Testis (tissue), 3 donors: ENCODE data around the gene HSPB2. TPM values are rescaled to one million over a fixed set of nuclear protein-coding genes. Genes with fewer than 3 reads are reported as not detected.
"Not testable (repeated sequence)": the region's sequence is repeated elsewhere in the genome, so short reads cannot be mapped to it uniquely, and the experiment has no call there.

Experiments
- DNase-seq: peaks from one replicate; pipeline ENCODE4 v3.0.0-alpha.2; 2019
- H3K27ac ChIP-seq, 2 donors: fragments of 200-600 bp; sonication (generic); one replicate each; pipeline ENCODE4 v1.5.1; 2019
- H3K27me3 ChIP-seq: fragments of 200-600 bp; sonication (generic); one replicate; pipeline ENCODE4 v1.5.1; 2019
- H3K36me3 ChIP-seq: fragments of 200-600 bp; sonication (generic); one replicate; pipeline ENCODE4 v1.5.1; 2017; ENCODE audit warnings: low read depth; ENCODE audit errors: missing control alignments
- H3K4me1 ChIP-seq: fragments of 200-600 bp; sonication (generic); one replicate; pipeline ENCODE4 v1.5.1; 2019
- H3K4me3 ChIP-seq, 2 donors: fragments of 200-600 bp; sonication (generic); one replicate each; pipeline ENCODE4 v1.5.1; 2017 to 2019
- H3K9me3 ChIP-seq: fragments of 200-600 bp; sonication (generic); one replicate; pipeline ENCODE4 v1.5.1; 2017
- POLR2A ChIP-seq: fragments of 450-650 bp; IDR thresholded peaks from one replicate; pipeline ENCODE4 v1.6.1; 2017; ENCODE audit warnings: antibody characterized with exemption, mild to moderate bottlenecking, moderate library complexity
- WGBS, 2 donors: methylation state at CpG; one replicate each; pipeline ENCODE4 v1.1.5; 2018; 5-methylcytosine and 5-hydroxymethylcytosine counted together
- intact Hi-C: fragments of 100-400 bp; cut with DNase I; formaldehyde crosslinking; loops from one replicate; pipeline ENCODE4 v1.15.1; 2023; ENCODE audit warnings: low total_unique reads
- polyA plus RNA-seq: library from polyadenylated mRNA; stranded (reverse); fragments of 350-450 nt; fragmentation: Illumina TruSeq; extraction: RNeasy Lipid Tissue Mini Kit (QIAGEN cat#74804); gene quantifications from one replicate; pipeline ENCODE4 v1.2.3, GENCODE V29; 2014; ENCODE audit warnings: low read depth, low replicate concordance; ENCODE audit not compliant: insufficient read depth
- total RNA-seq, 2 donors: library from RNA; depleted of rRNA; stranded (reverse); fragments of >200 nt; gene quantifications; one replicate each; pipeline ENCODE4 v1.2.3, GENCODE V29; 2016
- TF ChIP-seq, protein P1 (sequence below), 3 experiments: fragments of 450-650 bp in 2 of 3; fragments of 200-600 bp in 1 of 3; sonication (generic) in 1 of 3; IDR thresholded peaks; one replicate each; pipeline ENCODE4 v1.5.1; 2016 to 2019; ENCODE audit warnings: antibody characterized with exemption in 3 of 3, mild to moderate bottlenecking in 2 of 3, moderate library complexity in 1 of 3

HSPB2 gene
- total and polyA plus RNA-seq, 3 donors from 2014 or later: 6.0 TPM; not detected in 2

DNA sequence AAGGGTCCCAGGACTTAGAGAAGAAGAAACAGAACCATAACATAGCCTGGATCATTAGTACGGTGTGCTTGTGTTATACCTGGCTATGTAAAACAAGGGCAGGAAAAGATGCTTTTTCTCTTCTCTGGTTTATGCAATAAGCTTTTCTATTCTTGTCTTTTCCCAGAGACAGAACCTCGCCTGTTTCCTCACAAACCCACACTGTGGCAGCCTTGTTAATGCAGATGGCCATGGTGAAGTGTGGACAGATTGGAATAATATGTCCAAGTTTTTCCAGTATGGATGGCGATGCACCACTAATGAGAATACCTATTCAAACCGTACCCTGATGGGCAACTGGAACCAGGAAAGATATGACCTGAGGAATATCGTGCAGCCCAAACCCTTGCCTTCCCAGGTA is 30.3 kb upstream of the HSPB2 start:
- no peak overlapping the region for H3K27ac ChIP-seq
- intact Hi-C loops: no loop called here
- 86 to 94% methylated on average over 5 of the region's 5 CpGs for WGBS, 2 donors

DNA sequence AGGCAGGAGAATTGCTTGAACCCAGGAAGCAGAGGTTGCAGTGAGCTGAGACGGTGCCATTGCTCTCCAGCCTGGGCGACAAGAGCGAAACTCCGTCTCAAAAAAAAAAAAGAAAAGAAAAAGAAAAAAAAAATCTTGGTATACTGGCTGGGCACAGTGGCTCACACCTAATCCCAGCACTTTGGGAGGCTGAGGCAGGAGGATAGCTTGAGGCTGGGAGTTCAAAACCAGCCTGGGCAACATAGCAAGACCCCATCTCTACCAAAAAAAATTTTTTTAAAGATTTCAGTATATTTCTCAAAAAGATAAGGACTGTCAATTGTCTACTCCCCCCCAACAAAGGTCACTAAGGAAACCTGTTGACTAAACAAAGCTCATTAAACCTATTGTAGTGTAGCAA is 27.5 kb upstream of the HSPB2 start:
- H3K4me3 ChIP-seq, H3K36me3 ChIP-seq, H3K27me3 ChIP-seq, DNase-seq, H3K4me1 ChIP-seq, intact Hi-C loops, H3K27ac ChIP-seq, H3K9me3 ChIP-seq: not testable (repeated sequence)
- 78 to 97% methylated on average over 4 of the region's 4 CpGs for WGBS, 2 donors

More for the DNA sequence above, 30.3 kb upstream of the HSPB2 start:
- Histone ChIP-seq H3K27me3 (no peaks in the 10 kb centered on the region), H3K36me3 (no peaks in the 10 kb centered on the region), H3K4me1 (peaks cover 4% of the 10 kb centered on the region), H3K9me3 (no peaks in the 10 kb centered on the region), H3K4me3 (no peak overlapping the region)
- TF ChIP-seq, protein P1, sequence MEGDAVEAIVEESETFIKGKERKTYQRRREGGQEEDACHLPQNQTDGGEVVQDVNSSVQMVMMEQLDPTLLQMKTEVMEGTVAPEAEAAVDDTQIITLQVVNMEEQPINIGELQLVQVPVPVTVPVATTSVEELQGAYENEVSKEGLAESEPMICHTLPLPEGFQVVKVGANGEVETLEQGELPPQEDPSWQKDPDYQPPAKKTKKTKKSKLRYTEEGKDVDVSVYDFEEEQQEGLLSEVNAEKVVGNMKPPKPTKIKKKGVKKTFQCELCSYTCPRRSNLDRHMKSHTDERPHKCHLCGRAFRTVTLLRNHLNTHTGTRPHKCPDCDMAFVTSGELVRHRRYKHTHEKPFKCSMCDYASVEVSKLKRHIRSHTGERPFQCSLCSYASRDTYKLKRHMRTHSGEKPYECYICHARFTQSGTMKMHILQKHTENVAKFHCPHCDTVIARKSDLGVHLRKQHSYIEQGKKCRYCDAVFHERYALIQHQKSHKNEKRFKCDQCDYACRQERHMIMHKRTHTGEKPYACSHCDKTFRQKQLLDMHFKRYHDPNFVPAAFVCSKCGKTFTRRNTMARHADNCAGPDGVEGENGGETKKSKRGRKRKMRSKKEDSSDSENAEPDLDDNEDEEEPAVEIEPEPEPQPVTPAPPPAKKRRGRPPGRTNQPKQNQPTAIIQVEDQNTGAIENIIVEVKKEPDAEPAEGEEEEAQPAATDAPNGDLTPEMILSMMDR (IDR thresholded peaks at IDR 0.05): no peak
- no peak for TF ChIP-seq POLR2A
- DNase-seq: no peak

- 75 to 95% methylated on average over 4 of the region's 4 CpGs for WGBS, 2 donors
- intact Hi-C loops: no loop called here
- Histone ChIP-seq H3K27ac (no peak overlapping the region), H3K9me3 (no peaks in the 10 kb centered on the region), H3K36me3 (no peaks in the 10 kb centered on the region), H3K4me1 (no peaks in the 10 kb centered on the region), H3K27me3 (no peaks in the 10 kb centered on the region), H3K4me3 (no peak overlapping the region)
- no peak for DNase-seq
- no peak for TF ChIP-seq POLR2A
- TF ChIP-seq, protein P1 (IDR thresholded peaks at IDR 0.05): no peak
Observed at GRCh38 chr11:111886032-111886431, 26.5 kb upstream of the HSPB2 start.

DNA sequence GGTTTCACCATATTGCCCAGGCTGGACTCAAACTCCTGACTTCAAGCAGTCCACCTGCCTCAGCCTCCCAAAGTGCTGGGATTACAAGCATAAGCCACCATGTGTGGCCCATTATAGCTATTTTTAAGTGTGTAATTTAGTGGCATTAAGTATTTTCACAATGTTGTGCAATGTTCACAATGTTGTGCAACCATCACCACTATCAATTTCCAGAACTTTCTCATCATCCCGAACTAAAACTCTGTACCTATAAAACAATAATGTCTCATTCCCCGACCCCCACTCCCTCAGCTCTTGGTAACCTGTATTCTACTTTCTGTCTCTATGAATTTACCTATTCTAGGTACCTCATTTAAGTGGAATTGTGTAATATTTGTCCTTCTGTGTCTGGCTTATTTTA is 25.7 kb upstream of the HSPB2 start:
- Histone ChIP-seq H3K9me3 (no peaks in the 10 kb centered on the region), H3K4me3 (no peak overlapping the region), H3K27me3 (no peaks in the 10 kb centered on the region), H3K4me1 (no peaks in the 10 kb centered on the region), H3K36me3 (no peaks in the 10 kb centered on the region), H3K27ac (no peak overlapping the region)
- intact Hi-C loops: no loop called here
- TF ChIP-seq, protein P1 (IDR thresholded peaks at IDR 0.05): no peak
- TF ChIP-seq POLR2A: no peak
- WGBS, 2 donors: 88 to 92% methylated on average over 2 of the region's 2 CpGs
- DNase-seq: no peak

DNA sequence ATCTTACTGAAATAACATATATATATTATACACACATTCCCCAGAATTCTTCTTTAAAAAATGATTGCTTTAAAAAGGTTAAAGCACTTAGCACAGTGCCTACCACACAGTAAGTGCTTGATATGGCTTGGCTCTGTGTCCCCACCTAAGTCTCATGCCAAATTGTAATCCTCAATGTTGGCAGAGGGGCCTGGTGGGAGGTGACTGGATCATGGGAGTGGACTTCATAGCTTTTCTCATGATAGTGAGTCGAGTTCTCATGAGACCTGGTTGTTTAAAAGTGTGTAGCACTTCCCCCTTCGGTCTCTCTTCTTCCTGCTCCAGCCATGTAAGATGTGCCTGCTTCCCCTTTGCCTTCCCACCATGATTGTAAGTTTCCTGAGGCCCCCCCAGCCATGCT is 7.1 kb upstream of the HSPB2 start:
- 68 to 82% methylated on average over 2 of the region's 2 CpGs for WGBS, 2 donors
- intact Hi-C loops: no loop called here
- H3K27ac ChIP-seq: no peak overlapping the region
- no peak overlapping the region for H3K4me3 ChIP-seq
- H3K9me3 ChIP-seq: no peaks in the 10 kb centered on the region
- H3K27me3 ChIP-seq: no peaks in the 10 kb centered on the region
- TF ChIP-seq, protein P1 (IDR thresholded peaks at IDR 0.05): no peak
- no peak for TF ChIP-seq POLR2A
- no peaks in the 10 kb centered on the region for H3K36me3 ChIP-seq
- no peak for DNase-seq
- H3K4me1 ChIP-seq: no peaks in the 10 kb centered on the region
